GM23248 (cell line): Measurements from ENCODE around the gene SCYL3. TPM values are rescaled to one million over a fixed set of nuclear protein-coding genes. Genes with fewer than 3 reads are reported as not detected.
A peak's percentile ranks its signal among the peaks of the same experiment; 100 is the strongest.

Source experiments
- DNase-seq: peaks from one replicate; pipeline ENCODE4 v3.0.0-alpha.2; 2015
- H2AFZ ChIP-seq: fragments of 200-600 bp; sonication (generic); 2 replicates; pipeline ENCODE4 v1.6.1; 2016; ENCODE audit warnings: antibody characterized with exemption
- H3F3A ChIP-seq: fragments of 200-600 bp; sonication (generic); 2 replicates; pipeline ENCODE4 v1.6.1; 2016; ENCODE audit warnings: mild to moderate bottlenecking, antibody characterized with exemption, mixed run types; ENCODE audit not compliant: insufficient read depth
- H3K27ac ChIP-seq: fragments of 200-600 bp; sonication (generic); 2 replicates; pipeline ENCODE4 v1.5.1; 2016; ENCODE audit warnings: mild to moderate bottlenecking
- H3K27me3 ChIP-seq: fragments of 200-600 bp; sonication (generic); replicated peaks from 2 replicates; pipeline ENCODE4 v1.6.1; 2016; ENCODE audit warnings: mild to moderate bottlenecking; ENCODE audit not compliant: insufficient read depth
- H3K36me3 ChIP-seq: fragments of 200-600 bp; sonication (generic); 2 replicates; pipeline ENCODE4 v1.6.1; 2016; ENCODE audit warnings: low read depth, mild to moderate bottlenecking
- H3K4me1 ChIP-seq: fragments of 200-600 bp; sonication (generic); 2 replicates; pipeline ENCODE4 v1.6.1; 2016; ENCODE audit warnings: mild to moderate bottlenecking; ENCODE audit not compliant: insufficient read depth
- H3K4me2 ChIP-seq: fragments of 200-600 bp; sonication (generic); one replicate; pipeline ENCODE4 v1.6.1; 2016; ENCODE audit warnings: mild to moderate bottlenecking; ENCODE audit not compliant: unreplicated experiment
- H3K4me3 ChIP-seq: fragments of 200-600 bp; sonication (generic); 2 replicates; pipeline ENCODE4 v1.5.1; 2016; ENCODE audit warnings: mild to moderate bottlenecking
- H3K79me2 ChIP-seq: fragments of 200-600 bp; sonication (generic); 2 replicates; pipeline ENCODE4 v1.6.1; 2016; ENCODE audit warnings: mild to moderate bottlenecking; ENCODE audit not compliant: insufficient read depth
- H3K9ac ChIP-seq: fragments of 200-600 bp; sonication (generic); 2 replicates; pipeline ENCODE4 v1.6.1; 2016; ENCODE audit warnings: mild to moderate bottlenecking
- H3K9me2 ChIP-seq: fragments of 200-600 bp; sonication (generic); 2 replicates; pipeline ENCODE4 v1.6.1; 2016; ENCODE audit warnings: mixed run types, mild to moderate bottlenecking, moderate library complexity; ENCODE audit not compliant: insufficient read depth
- H3K9me3 ChIP-seq: fragments of 200-600 bp; sonication (generic); one replicate; pipeline ENCODE4 v1.6.1; 2017; ENCODE audit warnings: low read depth
- H4K20me1 ChIP-seq: fragments of 200-600 bp; sonication (generic); 2 replicates; pipeline ENCODE4 v1.6.0; 2016; ENCODE audit not compliant: insufficient read depth
- EZH2 ChIP-seq: fragments of 200-600 bp; sonication (generic); IDR thresholded peaks from 2 replicates; pipeline ENCODE4 v1.6.1; 2018; ENCODE audit warnings: antibody characterized with exemption, mild to moderate bottlenecking; ENCODE audit not compliant: insufficient read depth, poor library complexity, severe bottlenecking
- EZH2phosphoT487 ChIP-seq: fragments of 200-600 bp; sonication (generic); IDR thresholded peaks from 2 replicates; pipeline ENCODE4 v1.6.1; 2018; ENCODE audit warnings: antibody characterized with exemption, moderate library complexity, mild to moderate bottlenecking, low read depth; ENCODE audit not compliant: insufficient read depth
- WGBS, 2 experiments: methylation state at CpG; one replicate each; pipeline ENCODE4 v1.1.6; 2015 to 2017; ENCODE audit warnings: low lambda C conversion rate in 2 of 2, low coverage in 1 of 2; ENCODE audit errors: missing lambda C conversion rate in 2 of 2; 5-methylcytosine and 5-hydroxymethylcytosine counted together
- in situ Hi-C: fragments of 300-500 bp; cut with MboI; formaldehyde crosslinking; loops from 2 replicates; pipeline ENCODE4 v1.15.0; 2020
- polyA plus RNA-seq: library from polyadenylated mRNA; unstranded; fragments of >200 nt; fragmentation: Nextera tagmentation; extraction: Ambion mirVana; gene quantifications from 2 replicates; pipeline ENCODE4 v1.2.1, GENCODE V29; 2016
- total RNA-seq: library from RNA; depleted of rRNA; stranded (reverse); fragments of >200 nt; shearing (Covaris generic); gene quantifications from 2 replicates; pipeline ENCODE4 v1.2.3, GENCODE V29; 2014

Gene SCYL3
- total and polyA plus RNA-seq, 2 experiments from 2014 or later = 5.8 to 7.6 TPM

DNA sequence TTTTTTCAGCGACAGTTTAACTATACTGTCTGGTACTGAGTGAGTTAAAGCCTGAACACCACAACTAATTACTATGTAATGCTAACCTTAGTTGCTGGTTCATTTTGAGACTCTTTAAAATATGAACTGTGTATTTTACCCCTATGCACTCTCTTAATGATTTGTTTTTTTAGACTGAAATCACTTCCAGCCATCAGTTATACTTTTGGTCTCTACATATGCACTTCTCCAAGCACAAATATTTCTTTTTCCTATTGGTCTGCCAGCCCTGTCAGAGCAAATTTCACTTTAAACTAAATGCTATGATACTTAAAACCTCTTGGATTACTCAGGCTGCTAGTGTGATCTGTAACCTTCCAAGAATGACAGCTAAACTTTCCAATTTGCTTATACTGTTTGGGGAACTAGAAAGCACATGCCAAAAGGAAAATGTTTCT is 38.1 kb upstream of the SCYL3 start:
- in situ Hi-C loops = no loop called here

DNA sequence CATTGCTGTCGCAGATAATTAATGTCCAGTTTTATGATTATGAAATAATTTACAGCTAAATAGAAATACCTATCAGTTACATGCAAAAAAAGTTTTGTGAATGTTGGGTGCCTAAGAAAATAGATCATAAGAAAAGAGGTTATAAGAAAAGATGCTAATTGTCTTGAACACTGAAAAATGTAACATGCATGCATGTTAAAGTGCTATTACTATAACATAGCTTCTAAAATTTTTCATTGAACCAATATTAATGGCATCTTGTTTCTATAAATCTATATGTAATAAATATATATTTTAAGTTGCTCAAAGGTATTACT is 35.5 kb upstream of the SCYL3 start:
- Histone ChIP-seq H3K4me1 (peaks cover 10% of the 10 kb centered on the region; the same call in 1 of the 2 replicates), H3K27ac (no peak overlapping the region), H3K36me3 (no peaks in the 10 kb centered on the region), H3K27me3 (no peaks in the 10 kb centered on the region), H3K9me2 (no peaks in the 10 kb centered on the region), H3K79me2 (no peaks in the 10 kb centered on the region), H3K9me3 (no peaks in the 10 kb centered on the region), H4K20me1 (no peaks in the 10 kb centered on the region), H3K4me3 (no peak overlapping the region), H2AFZ (no peak overlapping the region), H3K4me2 (no peak overlapping the region), H3F3A (no peaks in the 10 kb centered on the region), H3K9ac (no peak overlapping the region)
- in situ Hi-C loops = no loop called here
- no peak for TF ChIP-seq EZH2phosphoT487
- no peak for TF ChIP-seq EZH2
- no peak for DNase-seq
- 0% methylated on average over 1 of the region's 1 CpG for WGBS, 2 experiments

More for the DNA sequence above, 38.1 kb upstream of the SCYL3 start:
- Histone ChIP-seq H3K9me2 (no peaks in the 10 kb centered on the region), H3K9ac (no peak overlapping the region; the same call in 1 of the 2 replicates), H3K4me2 (no peak overlapping the region), H3K36me3 (no peaks in the 10 kb centered on the region), H3F3A (no peaks in the 10 kb centered on the region), H3K79me2 (no peaks in the 10 kb centered on the region), H3K27ac (no peak overlapping the region), H3K27me3 (no peaks in the 10 kb centered on the region), H3K4me3 (no peak overlapping the region), H4K20me1 (no peaks in the 10 kb centered on the region), H2AFZ (no peak overlapping the region), H3K4me1 (peaks cover 15% of the 10 kb centered on the region), H3K9me3 (no peaks in the 10 kb centered on the region)
- WGBS, 2 experiments = 95 to 96% methylated on average over 1 of the region's 1 CpG
- peak; percentile 24 for DNase-seq
- TF ChIP-seq EZH2phosphoT487 (no peak), EZH2 (no peak)

DNA sequence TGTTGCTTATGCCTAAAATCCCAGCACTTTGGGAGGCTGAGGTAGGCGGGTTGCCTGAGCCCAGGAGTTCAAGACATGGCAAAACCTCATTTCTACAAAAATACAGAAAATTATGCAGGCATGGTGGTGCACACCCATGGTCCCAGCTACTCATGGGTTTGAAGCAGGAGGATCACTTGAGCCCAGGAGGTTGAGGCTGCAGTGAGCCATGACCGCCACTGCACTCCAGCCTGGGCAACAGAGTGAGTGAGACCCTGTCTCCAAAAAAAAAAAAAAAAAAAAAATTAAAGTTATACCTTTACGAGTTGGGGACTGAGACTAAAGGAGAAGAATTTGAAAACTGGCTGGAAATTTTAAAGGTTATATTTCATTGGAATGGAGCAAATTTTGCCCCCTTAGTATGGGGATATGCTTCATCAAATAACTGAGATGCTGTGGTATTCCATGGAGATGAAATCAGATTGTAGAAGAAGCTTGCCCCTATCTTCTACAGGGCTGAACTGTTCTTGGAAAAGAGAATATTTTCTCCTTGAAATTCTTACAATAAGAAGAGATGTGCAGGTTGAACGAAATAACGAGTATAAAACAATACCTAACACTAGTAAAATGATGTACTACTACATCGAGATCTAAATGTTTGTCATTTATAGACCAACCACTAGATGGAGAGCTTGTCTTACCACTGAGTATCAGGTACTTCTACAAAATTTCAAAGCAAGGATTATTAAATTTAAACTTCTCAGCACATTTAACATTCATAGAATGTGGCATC is 34.9 kb upstream of the SCYL3 start:
- DNase-seq = peak; percentile 69
- H4K20me1 ChIP-seq = no peaks in the 10 kb centered on the region
- H3K79me2 ChIP-seq = no peaks in the 10 kb centered on the region
- H3K27ac ChIP-seq = no peak overlapping the region
- H3K4me2 ChIP-seq = no peak overlapping the region
- no peak overlapping the region for H3K9ac ChIP-seq
- H3K4me1 ChIP-seq = peaks cover 10% of the 10 kb centered on the region; the same call in 1 of the 2 replicates
- H3F3A ChIP-seq = no peaks in the 10 kb centered on the region
- no peaks in the 10 kb centered on the region for H3K9me2 ChIP-seq
- no peak overlapping the region for H3K4me3 ChIP-seq
- 41 to 44% methylated on average over 6 of the region's 6 CpGs for WGBS, 2 experiments
- no peak overlapping the region for H2AFZ ChIP-seq
- no peaks in the 10 kb centered on the region for H3K27me3 ChIP-seq
- TF ChIP-seq EZH2phosphoT487 = no peak
- TF ChIP-seq EZH2 = no peak
- no peaks in the 10 kb centered on the region for H3K36me3 ChIP-seq
- no peaks in the 10 kb centered on the region for H3K9me3 ChIP-seq
- in situ Hi-C loops = no loop called here

DNA sequence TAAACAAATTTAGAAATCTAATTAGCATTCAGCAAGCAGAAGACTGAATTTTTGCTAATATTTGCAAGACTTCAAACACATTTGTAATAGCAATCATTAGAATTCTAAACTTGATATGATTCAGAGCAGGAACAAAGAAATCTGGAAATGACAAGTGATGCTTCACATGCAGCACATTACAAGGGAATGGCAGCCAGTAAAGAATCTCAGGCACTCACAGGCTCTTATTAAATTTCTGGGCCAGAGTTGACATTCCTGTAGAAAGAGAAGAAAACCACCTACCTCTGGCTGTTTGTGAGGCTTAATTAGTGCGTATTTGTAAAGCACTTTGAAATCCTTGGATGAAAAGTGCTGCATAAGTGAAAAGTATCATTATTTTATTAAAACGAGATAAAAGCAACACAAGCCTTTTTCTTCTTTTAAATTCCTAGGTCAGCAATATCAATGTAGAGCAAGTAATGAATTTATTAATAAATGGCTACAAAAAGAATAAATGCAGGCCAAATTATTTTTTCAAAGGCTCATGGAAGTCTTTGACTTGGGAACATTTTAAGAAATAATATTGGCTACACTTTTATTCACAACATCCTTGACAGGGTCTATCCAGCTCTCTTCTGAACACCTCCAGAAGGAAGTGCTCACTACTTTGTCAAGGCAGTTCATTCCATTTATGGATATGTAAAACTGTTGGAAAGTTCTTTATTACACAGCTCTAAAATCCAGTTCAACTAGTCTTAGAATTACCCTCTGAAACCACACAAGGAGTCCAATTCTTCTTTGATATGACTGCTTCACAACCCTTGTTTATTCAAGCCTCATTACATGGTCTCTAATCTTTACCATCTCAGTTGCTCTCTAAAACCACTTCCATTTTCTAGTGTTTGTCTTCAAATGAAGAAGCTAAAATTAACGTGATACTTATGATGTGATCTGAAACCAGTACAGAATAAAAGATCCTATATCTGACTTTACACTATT is 32.1 kb upstream of the SCYL3 start:
- Histone ChIP-seq H3K4me1 (no peaks in the 10 kb centered on the region), H4K20me1 (no peaks in the 10 kb centered on the region), H3K36me3 (peaks cover 8% of the 10 kb centered on the region; the same call in 1 of the 2 replicates), H3F3A (no peaks in the 10 kb centered on the region), H3K9me2 (no peaks in the 10 kb centered on the region), H3K79me2 (no peaks in the 10 kb centered on the region), H2AFZ (no peak overlapping the region), H3K4me3 (no peak overlapping the region), H3K9ac (no peak overlapping the region), H3K9me3 (no peaks in the 10 kb centered on the region), H3K4me2 (no peak overlapping the region), H3K27me3 (no peaks in the 10 kb centered on the region), H3K27ac (no peak overlapping the region)
- no peak for TF ChIP-seq EZH2
- no peak for TF ChIP-seq EZH2phosphoT487
- no peak for DNase-seq
- WGBS, 2 experiments = 74% methylated on average over 3 of the region's 3 CpGs
- in situ Hi-C loops = no loop called here
